Ishikawa (cell line): ENCODE measurements around the gene LANCL1.

ENCODE experiments used
- CEBPB ChIP-seq: IDR thresholded peaks from 2 replicates; pipeline ENCODE4 v1.6.1; 2012
- CREB1 ChIP-seq: IDR thresholded peaks from 2 replicates; pipeline ENCODE4 v1.6.1; 2012; ENCODE audit warnings: low read depth
- EGR1 ChIP-seq: IDR thresholded peaks from 2 replicates; pipeline ENCODE4 v1.6.1; 2012
- EP300 ChIP-seq: IDR thresholded peaks from 2 replicates; pipeline ENCODE4 v1.6.1; 2012; ENCODE audit warnings: borderline replicate concordance
- FOXM1 ChIP-seq: IDR thresholded peaks from 2 replicates; pipeline ENCODE4 v1.6.1; 2012; ENCODE audit warnings: low read depth, borderline replicate concordance
- MAX ChIP-seq: IDR thresholded peaks from 2 replicates; pipeline ENCODE4 v1.6.1; 2012
- NFIC ChIP-seq: IDR thresholded peaks from 2 replicates; pipeline ENCODE4 v1.6.1; 2012
- RAD21 ChIP-seq: IDR thresholded peaks from 2 replicates; pipeline ENCODE4 v1.6.1; 2012; ENCODE audit warnings: low read depth
- REST ChIP-seq: IDR thresholded peaks from 2 replicates; pipeline ENCODE4 v1.6.1; 2012; ENCODE audit warnings: low read depth, mild to moderate bottlenecking
- TAF1 ChIP-seq: IDR thresholded peaks from 2 replicates; pipeline ENCODE4 v1.6.1; 2012; ENCODE audit warnings: low read depth, mild to moderate bottlenecking
- TCF12 ChIP-seq: IDR thresholded peaks from 2 replicates; pipeline ENCODE4 v1.6.1; 2012; ENCODE audit warnings: low read depth
- TEAD4 ChIP-seq: IDR thresholded peaks from 2 replicates; pipeline ENCODE4 v1.6.1; 2012
- USF1 ChIP-seq: IDR thresholded peaks from 2 replicates; pipeline ENCODE4 v1.6.1; 2012
- YY1 ChIP-seq: IDR thresholded peaks from 2 replicates; pipeline ENCODE4 v1.6.1; 2012; ENCODE audit warnings: low read depth
- ZBTB7A ChIP-seq: IDR thresholded peaks from 2 replicates; pipeline ENCODE4 v1.6.1; 2012; ENCODE audit warnings: low read depth

The LANCL1 gene

GRCh38 chr2:210481601-210482175 lies 5.1 kb upstream of the LANCL1 start:
- no peak for TF ChIP-seq YY1
- TF ChIP-seq RAD21, result no peak
- TF ChIP-seq USF1, result no peak
- no peak for TF ChIP-seq TCF12
- TF ChIP-seq TEAD4, result no peak
- no peak for TF ChIP-seq EP300
- no peak for TF ChIP-seq FOXM1
- no peak for TF ChIP-seq NFIC

GRCh38 chr2:210480764-210481163 lies 4.2 kb upstream of the LANCL1 start:
- TF ChIP-seq YY1 (no peak), RAD21 (no peak), TCF12 (no peak), EGR1 (no peak), TAF1 (no peak), TEAD4 (no peak), REST (no peak), ZBTB7A (no peak), NFIC (no peak), MAX (no peak), CREB1 (no peak), USF1 (no peak), FOXM1 (no peak), EP300 (no peak), CEBPB (no peak)

- TF ChIP-seq CEBPB (no peak), EP300 (no peak), MAX (no peak), USF1 (no peak), FOXM1 (no peak), REST (no peak), TEAD4 (no peak)
These were observed 3.5 kb upstream of the LANCL1 start for GRCh38 chr2:210480079-210480478.

GRCh38 chr2:210478661-210479060 lies 2.1 kb upstream of the LANCL1 start:
- TF ChIP-seq NFIC, result no peak
- no peak for TF ChIP-seq YY1
- no peak for TF ChIP-seq REST
- no peak for TF ChIP-seq ZBTB7A
- no peak for TF ChIP-seq TAF1
- TF ChIP-seq CEBPB, result no peak
- TF ChIP-seq RAD21, result no peak

- no peak for TF ChIP-seq EP300
- TF ChIP-seq RAD21, result no peak
- TF ChIP-seq NFIC, result no peak
- TF ChIP-seq MAX, result no peak
- no peak for TF ChIP-seq ZBTB7A
- TF ChIP-seq FOXM1, result no peak
- no peak for TF ChIP-seq TCF12
These were observed 937 bp upstream of the LANCL1 start for GRCh38 chr2:210477496-210477895.
